Progenitor cell of endocrine pancreas (in vitro differentiated cells): Measurements from ENCODE around the gene NHSL2. TPM values are rescaled to one million over a fixed set of nuclear protein-coding genes. Genes with fewer than 3 reads are reported as not detected.

Source experiments
- DNase-seq: peaks from one replicate; pipeline ENCODE4 v3.0.0; 2021; ENCODE audit warnings: low spot score; ENCODE audit not compliant: unreplicated experiment
- H3K27ac Mint-ChIP-seq: 2 replicates; pipeline ENCODE4 v1.8.0; 2021; ENCODE audit warnings: mild to moderate bottlenecking, moderate library complexity, mixed read lengths
- H3K27me3 Mint-ChIP-seq: 2 replicates; pipeline ENCODE4 v1.8.0; 2021; ENCODE audit warnings: mixed read lengths
- H3K36me3 Mint-ChIP-seq: 2 replicates; pipeline ENCODE4 v1.8.0; 2022; ENCODE audit warnings: mixed read lengths; ENCODE audit not compliant: insufficient read depth
- H3K4me1 Mint-ChIP-seq: 2 replicates; pipeline ENCODE4 v1.8.0; 2021; ENCODE audit warnings: low read depth, mixed read lengths
- H3K4me3 Mint-ChIP-seq: 2 replicates; pipeline ENCODE4 v1.8.0; 2021; ENCODE audit warnings: low read depth, mild to moderate bottlenecking, moderate library complexity, mixed read lengths
- H3K9me3 Mint-ChIP-seq: 2 replicates; pipeline ENCODE4 v1.8.0; 2021; ENCODE audit warnings: low read depth, mixed read lengths
- total RNA-seq: library from RNA; stranded (reverse); gene quantifications from 2 replicates; pipeline ENCODE4 v1.2.1, GENCODE V29; 2021
- TF ChIP-seq, protein P1 (sequence below): fragments of 200-600 bp; sonication (generic); IDR thresholded peaks from one replicate; pipeline ENCODE4 v1.5.0; 2021; ENCODE audit warnings: antibody characterized with exemption, mild to moderate bottlenecking; ENCODE audit not compliant: unreplicated experiment

The NHSL2 gene
- total RNA-seq, 1 donor from 2014 or later, result 3.4 TPM

DNA sequence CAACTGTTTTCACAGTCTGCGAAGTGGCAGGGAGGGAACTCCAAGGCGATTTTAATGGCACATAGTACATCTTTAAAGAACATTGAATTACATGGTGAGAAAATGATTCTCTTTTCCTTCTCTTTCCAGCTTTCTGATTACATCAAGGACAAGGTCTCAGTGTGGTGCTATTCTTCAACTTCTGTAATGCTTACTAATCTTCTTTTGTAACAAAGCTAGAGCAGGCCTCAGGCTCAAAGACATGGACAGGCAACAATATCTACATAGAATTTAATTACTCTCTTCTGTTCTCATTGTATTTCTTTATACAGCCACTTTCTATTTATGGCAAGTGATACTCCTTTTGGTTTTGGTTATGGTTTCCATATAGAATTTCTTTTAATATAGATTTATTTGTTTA is 172.6 kb downstream of the NHSL2 start:
- Mint-ChIP-seq H3K4me1 (peaks cover 21% of the 10 kb centered on the region), H3K4me3 (no peak overlapping the region), H3K9me3 (peaks cover 23% of the 10 kb centered on the region), H3K27me3 (no peaks in the 10 kb centered on the region), H3K36me3 (no peaks in the 10 kb centered on the region), H3K27ac (no peak overlapping the region)
- no peak for DNase-seq
- TF ChIP-seq, protein P1, sequence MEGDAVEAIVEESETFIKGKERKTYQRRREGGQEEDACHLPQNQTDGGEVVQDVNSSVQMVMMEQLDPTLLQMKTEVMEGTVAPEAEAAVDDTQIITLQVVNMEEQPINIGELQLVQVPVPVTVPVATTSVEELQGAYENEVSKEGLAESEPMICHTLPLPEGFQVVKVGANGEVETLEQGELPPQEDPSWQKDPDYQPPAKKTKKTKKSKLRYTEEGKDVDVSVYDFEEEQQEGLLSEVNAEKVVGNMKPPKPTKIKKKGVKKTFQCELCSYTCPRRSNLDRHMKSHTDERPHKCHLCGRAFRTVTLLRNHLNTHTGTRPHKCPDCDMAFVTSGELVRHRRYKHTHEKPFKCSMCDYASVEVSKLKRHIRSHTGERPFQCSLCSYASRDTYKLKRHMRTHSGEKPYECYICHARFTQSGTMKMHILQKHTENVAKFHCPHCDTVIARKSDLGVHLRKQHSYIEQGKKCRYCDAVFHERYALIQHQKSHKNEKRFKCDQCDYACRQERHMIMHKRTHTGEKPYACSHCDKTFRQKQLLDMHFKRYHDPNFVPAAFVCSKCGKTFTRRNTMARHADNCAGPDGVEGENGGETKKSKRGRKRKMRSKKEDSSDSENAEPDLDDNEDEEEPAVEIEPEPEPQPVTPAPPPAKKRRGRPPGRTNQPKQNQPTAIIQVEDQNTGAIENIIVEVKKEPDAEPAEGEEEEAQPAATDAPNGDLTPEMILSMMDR, result no peak

GRCh38 chrX:72084114-72084513 is 173.5 kb downstream of the NHSL2 start:
- DNase-seq, result no peak
- Mint-ChIP-seq H3K36me3 (no peaks in the 10 kb centered on the region), H3K27ac (no peak overlapping the region)

DNA sequence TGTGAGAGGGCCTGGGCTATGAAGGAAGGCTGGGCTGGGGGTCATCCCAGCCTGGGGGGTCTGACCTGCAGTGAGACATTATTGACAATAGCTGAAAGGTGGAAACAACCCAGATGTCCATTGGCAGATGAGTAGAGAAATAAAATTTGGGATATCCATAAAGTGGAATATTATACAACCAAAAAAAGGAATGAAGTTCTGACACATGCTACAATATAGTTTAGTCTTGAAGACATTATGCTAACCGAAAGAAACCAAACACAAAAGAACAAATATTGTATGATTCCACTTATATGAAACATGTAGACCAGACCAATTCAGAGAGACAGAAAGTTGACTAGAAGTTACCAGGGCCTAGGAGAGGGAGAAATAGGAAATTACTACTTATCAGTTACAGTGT is 176.3 kb downstream of the NHSL2 start:
- TF ChIP-seq, protein P1, result no peak
- Mint-ChIP-seq H3K27me3 (no peaks in the 10 kb centered on the region), H3K36me3 (no peaks in the 10 kb centered on the region), H3K27ac (no peak overlapping the region), H3K4me3 (no peak overlapping the region), H3K9me3 (peaks cover 21% of the 10 kb centered on the region), H3K4me1 (peaks cover 11% of the 10 kb centered on the region)
- no peak for DNase-seq

More at GRCh38 chrX:72084114-72084513, 173.5 kb downstream of the NHSL2 start:
- Mint-ChIP-seq H3K4me3 (no peak overlapping the region), H3K4me1 (peaks cover 21% of the 10 kb centered on the region), H3K9me3 (peaks cover 18% of the 10 kb centered on the region), H3K27me3 (no peaks in the 10 kb centered on the region)
- TF ChIP-seq, protein P1, result no peak

GRCh38 chrX:72088761-72089160 is 178.1 kb downstream of the NHSL2 start:
- Mint-ChIP-seq H3K27me3 (no peaks in the 10 kb centered on the region), H3K4me1 (peaks cover 3% of the 10 kb centered on the region), H3K27ac (no peak overlapping the region), H3K4me3 (no peak overlapping the region), H3K36me3 (no peaks in the 10 kb centered on the region), H3K9me3 (peaks cover 24% of the 10 kb centered on the region)
- TF ChIP-seq, protein P1, result no peak
- no peak for DNase-seq

- DNase-seq, result no peak
- Mint-ChIP-seq H3K27me3 (no peaks in the 10 kb centered on the region), H3K27ac (no peak overlapping the region), H3K4me3 (no peak overlapping the region), H3K36me3 (no peaks in the 10 kb centered on the region), H3K9me3 (peaks cover 21% of the 10 kb centered on the region), H3K4me1 (no peaks in the 10 kb centered on the region)
- TF ChIP-seq, protein P1, result no peak
These were observed 178.6 kb downstream of the NHSL2 start for GRCh38 chrX:72089254-72089653.
